C4-2B (cell line): ENCODE measurements around the gene NCOA1.

Experiments
- CTCF ChIP-seq: fragments of 450-650 bp; conservative IDR thresholded peaks from 2 replicates; pipeline ENCODE4 v1.5.1; 2017; ENCODE audit warnings: mild to moderate bottlenecking
- ZFX ChIP-seq: fragments of 450-650 bp; IDR thresholded peaks from 2 replicates; pipeline ENCODE4 v1.6.1; 2017

GRCh38 chr2:24586955-24587354, 95.9 kb downstream of the NCOA1 start:
- no peak for TF ChIP-seq CTCF
- no peak for TF ChIP-seq ZFX
